GM12878 (cell line): ENCODE measurements around the gene STAG1. TPM values are rescaled to one million over a fixed set of nuclear protein-coding genes. Genes with fewer than 3 reads are reported as not detected.

ENCODE experiments used
- ATAC-seq: fragments of 200-7000 bp; cut with Tn5 transposase; 3 replicates; pipeline ENCODE4 v1.9.1; 2020; ENCODE audit warnings: mild to moderate bottlenecking, moderate library complexity
- BruUV-seq: library from RNA; stranded (reverse); fragments of 400-500 nt; replicated peaks from 2 replicates; lab custom pipeline; 2021; lab: Mats Ljungman, UMichigan
- CTCF ChIA-PET: fragments of 300-600 bp; sonication (Branson Sonifier 250); formaldehyde crosslinking; extraction: SDS; loops from one replicate; lab custom pipeline; 2021; ENCODE audit warnings: inconsistent platforms; lab: Yijun Ruan, JAX
- POLR2A ChIA-PET: fragments of 350-600 bp; formaldehyde crosslinking; extraction: SDS; loops from one replicate; lab custom pipeline; 2021; ENCODE audit warnings: inconsistent platforms; lab: Charles Lee
- RAD21 ChIA-PET: fragments of 300-600 bp; sonication (Branson Sonifier 250); formaldehyde crosslinking; loops from one replicate; lab custom pipeline; 2023; ENCODE audit warnings: antibody characterized with exemption; ENCODE audit not compliant: unreplicated experiment; lab: Charles Lee
- SMC1A ChIA-PET: fragments of 300-600 bp; sonication (Branson Sonifier 250); formaldehyde crosslinking; loops from one replicate; lab custom pipeline; 2023; ENCODE audit not compliant: unreplicated experiment, uncharacterized antibody; lab: Charles Lee
- DNase-seq: peaks from one replicate; pipeline ENCODE4 v3.0.0-alpha.2; 2011; ENCODE audit warnings: low read depth, low spot score
- FAIRE-seq: peaks from 3 replicates; lab custom pipeline; 2011; peaks lifted over from hg19 to GRCh38; lab: Jason Lieb, UNC
- H2AFZ ChIP-seq: 2 replicates; pipeline ENCODE4 v1.6.0; 2011; ENCODE audit warnings: low read depth, low read length, control low read depth; ENCODE audit not compliant: control insufficient read depth
- H3K27ac ChIP-seq: 2 replicates; pipeline ENCODE4 v1.5.1; 2011; ENCODE audit warnings: control low read depth; ENCODE audit not compliant: control insufficient read depth, insufficient read depth
- H3K27me3 ChIP-seq, 2 experiments: replicated peaks in 1 of 2; 2 replicates each; pipeline versions ENCODE4 v1.6.0 to v1.6.1; 2011; ENCODE audit warnings: low read length in 1 of 2; ENCODE audit not compliant: control insufficient read depth in 2 of 2, insufficient read depth in 2 of 2
- H3K36me3 ChIP-seq, 2 experiments: 2 replicates each; pipeline ENCODE4 v1.5.1; 2011; ENCODE audit warnings: low read length in 1 of 2; ENCODE audit not compliant: control insufficient read depth in 2 of 2, insufficient read depth in 2 of 2
- H3K4me1 ChIP-seq: 2 replicates; pipeline ENCODE4 v1.6.1; 2011; ENCODE audit warnings: mild to moderate bottlenecking, low read length, moderate library complexity, mixed read lengths; ENCODE audit not compliant: control insufficient read depth, insufficient read depth
- H3K4me2 ChIP-seq: 2 replicates; pipeline ENCODE4 v1.6.0; 2011; ENCODE audit warnings: control low read depth; ENCODE audit not compliant: control insufficient read depth, insufficient read depth
- H3K4me3 ChIP-seq: fragments of 200-600 bp; sonication (generic); 2 replicates; pipeline ENCODE4 v1.5.1; 2016
- H3K79me2 ChIP-seq: 2 replicates; pipeline ENCODE4 v1.6.0; 2011; ENCODE audit warnings: low read length; ENCODE audit not compliant: control insufficient read depth, insufficient read depth
- H3K9ac ChIP-seq: 2 replicates; pipeline ENCODE4 v1.8.0; 2011; ENCODE audit warnings: low read length, control low read depth, mixed read lengths; ENCODE audit not compliant: control insufficient read depth, insufficient read depth
- H3K9me3 ChIP-seq: replicated peaks from 3 replicates; pipeline ENCODE4 v1.5.1; 2011; ENCODE audit warnings: mild to moderate bottlenecking, low read length; ENCODE audit not compliant: control insufficient read depth, insufficient read depth
- H4K20me1 ChIP-seq: 2 replicates; pipeline ENCODE4 v1.6.0; 2011; ENCODE audit not compliant: control insufficient read depth, insufficient read depth
- BHLHE40 ChIP-seq, 2 experiments: fragments of 450-650 bp in 1 of 2; IDR thresholded peaks; 2 replicates each; pipeline ENCODE4 v1.6.1; 2011 to 2017; ENCODE audit warnings: low read depth in 2 of 2, borderline replicate concordance in 1 of 2, improper control_type of control experiment in 1 of 2, low read length in 1 of 2, mild to moderate bottlenecking in 1 of 2
- BMI1 ChIP-seq: fragments of 450-650 bp; IDR thresholded peaks from 2 replicates; pipeline ENCODE4 v1.6.1; 2016; ENCODE audit warnings: mild to moderate bottlenecking, moderate library complexity, borderline replicate concordance
- CBFB ChIP-seq: IDR thresholded peaks from 2 replicates; pipeline ENCODE4 v1.6.1; 2016; ENCODE audit warnings: antibody characterized with exemption, low read depth
- CHD1 ChIP-seq: IDR thresholded peaks from 2 replicates; pipeline ENCODE4 v1.6.1; 2012; ENCODE audit warnings: low read depth, low read length, improper control_type of control experiment
- CTCF ChIP-seq, 3 experiments: IDR thresholded peaks in 2 of 3; conservative IDR thresholded peaks in 1 of 3; 2 replicates each; pipeline ENCODE4 v1.5.1; 2011; ENCODE audit warnings: low read depth in 3 of 3, low read length in 3 of 3, mild to moderate bottlenecking in 3 of 3, control low read depth in 2 of 3, moderate library complexity in 2 of 3, inconsistent platforms in 1 of 3, mixed read lengths in 1 of 3; ENCODE audit not compliant: control insufficient read depth in 2 of 3, insufficient read depth in 1 of 3; ENCODE audit errors: extremely low read depth in 1 of 3
- CUX1 ChIP-seq: IDR thresholded peaks from 2 replicates; pipeline ENCODE4 v1.6.1; 2012; ENCODE audit warnings: improper control_type of control experiment, low read depth, low read length; ENCODE audit not compliant: insufficient replicate concordance
- E2F8 ChIP-seq: fragments of 450-650 bp; IDR thresholded peaks from 2 replicates; pipeline ENCODE4 v1.6.1; 2018; ENCODE audit warnings: mild to moderate bottlenecking, low read depth, moderate library complexity; ENCODE audit not compliant: partially characterized antibody
- GATAD2B ChIP-seq: fragments of 450-650 bp; conservative IDR thresholded peaks from 2 replicates; pipeline ENCODE4 v1.6.1; 2017; ENCODE audit warnings: low read depth, mild to moderate bottlenecking, moderate library complexity
- HDAC2 ChIP-seq: fragments of 200-600 bp; sonication (generic); IDR thresholded peaks from 2 replicates; pipeline ENCODE4 v1.6.1; 2017
- JUND ChIP-seq: IDR thresholded peaks from 2 replicates; pipeline ENCODE4 v1.6.1; 2012; ENCODE audit warnings: low read depth, mild to moderate bottlenecking, low read length, improper control_type of control experiment, moderate library complexity
- MTA2 ChIP-seq: fragments of 450-650 bp; IDR thresholded peaks from 2 replicates; pipeline ENCODE4 v1.6.1; 2016; ENCODE audit warnings: low read depth, mild to moderate bottlenecking, moderate library complexity
- NFIC ChIP-seq: IDR thresholded peaks from 2 replicates; pipeline ENCODE4 v1.6.1; 2012; ENCODE audit warnings: low read depth, mild to moderate bottlenecking, inconsistent platforms, low read length, moderate library complexity
- SMARCA5 ChIP-seq: fragments of 450-650 bp; IDR thresholded peaks from 2 replicates; pipeline ENCODE4 v1.6.1; 2017; ENCODE audit warnings: mild to moderate bottlenecking
- USF2 ChIP-seq: IDR thresholded peaks from 2 replicates; pipeline ENCODE4 v1.6.1; 2011; ENCODE audit warnings: low read depth, low read length, improper control_type of control experiment, borderline replicate concordance
- WGBS: methylation state at CpG from one replicate; pipeline ENCODE4 v1.1.6; 2016; ENCODE audit warnings: low lambda C conversion rate; ENCODE audit not compliant: insufficient replicate concordance, insufficient coverage; ENCODE audit errors: missing lambda C conversion rate; 5-methylcytosine and 5-hydroxymethylcytosine counted together
- in situ Hi-C: fragments of 300-500 bp; cut with MboI; formaldehyde crosslinking; loops from 9 replicates; pipeline ENCODE4 v1.14.3; 2018; ENCODE audit warnings: mixed read lengths
- intact Hi-C: fragments of 100-400 bp; cut with micrococcal nuclease; formaldehyde crosslinking; loops from one replicate; pipeline ENCODE4 v1.14.2; 2022; ENCODE audit not compliant: unreplicated experiment
- polyA plus RNA-seq, 11 experiments: library from polyadenylated mRNA; depleted of rRNA in 4 of 11; unstranded in 6 of 11; stranded (reverse) in 5 of 11; fragments of >200 nt; fragmentation: Nextera tagmentation in 4 of 11; fragmentation: Illumina TruSeq in 1 of 11; extraction: Ambion mirVana in 4 of 11; extraction: Trizol in 1 of 11; gene quantifications; 1 replicate in 1 of 11; 2 replicates in 10 of 11; pipeline versions ENCODE4 v1.2.1 to v1.2.3, GENCODE V29; 2011 to 2016; ENCODE audit warnings: inconsistent platforms in 2 of 11, missing spikeins in 2 of 11, low read depth in 1 of 11
- total RNA-seq, 4 experiments: library from RNA; depleted of rRNA in 3 of 4; stranded (reverse); fragments of >200 nt in 3 of 4; fragmentation: Illumina TruSeq in 1 of 4; extraction: Trizol in 1 of 4; gene quantifications; 2 replicates each; pipeline versions ENCODE4 v1.2.1 to v1.2.3, GENCODE V29; 2013 to 2021

The STAG1 gene
- total and polyA plus RNA-seq, 10 of the 15 experiments (the other 5 are each of a cell fraction or from before 2014, with no cell fraction given): 4.4 to 30.1 (median 20.2) TPM

- intact Hi-C loops: no loop called here
- 98% methylated on average over 3 of the region's 3 CpGs for WGBS
- H3K9ac ChIP-seq: no peak overlapping the region
- no peaks in the 10 kb centered on the region for H3K4me1 ChIP-seq
- H3K9me3 ChIP-seq: no peaks in the 10 kb centered on the region
- no peak overlapping the region for H3K4me2 ChIP-seq
- H3K4me3 ChIP-seq: no peak overlapping the region
- no peak overlapping the region for H3K27ac ChIP-seq
- H3K27me3 ChIP-seq: no peaks in the 10 kb centered on the region
- DNase-seq (no peak), FAIRE-seq (no peak), ATAC-seq (no peak)
- CTCF ChIA-PET: no interaction called here
- in situ Hi-C loops: no loop called here
- no peaks in the 10 kb centered on the region for H3K79me2 ChIP-seq
- H3K36me3 ChIP-seq: no peaks in the 10 kb centered on the region; a peak in 1 of 4 replicates
- no peak overlapping the region for H2AFZ ChIP-seq
- H4K20me1 ChIP-seq: no peaks in the 10 kb centered on the region
- RAD21 ChIA-PET: no interaction called here
- POLR2A ChIA-PET: no interaction called here
- SMC1A ChIA-PET: no interaction called here
- no TSS peak for BruUV-seq
- no peak for TF ChIP-seq NFIC
- TF ChIP-seq SMARCA5: no peak
- TF ChIP-seq MTA2: no peak
- no peak for TF ChIP-seq E2F8
- TF ChIP-seq CHD1: no peak
- TF ChIP-seq CUX1: no peak
- TF ChIP-seq HDAC2: no peak
- TF ChIP-seq USF2: no peak
- TF ChIP-seq BMI1: no peak
- no peak for TF ChIP-seq CTCF (IDR thresholded peaks at IDR 0.05 in 2 of 3, conservative IDR thresholded peaks at IDR 0.05 in 1 of 3; ENCODE audit: control insufficient read depth in 2 of 3, extremely low read depth in 1 of 3, insufficient read depth in 1 of 3, low read depth in 3 of 3, low read length in 3 of 3)
- no peak for TF ChIP-seq GATAD2B
- no peak for TF ChIP-seq JUND
- no peak for TF ChIP-seq BHLHE40 (IDR thresholded peaks at IDR 0.05; ENCODE audit: borderline replicate concordance in 1 of 2, low read depth in 2 of 2, low read length in 1 of 2)
- no peak for TF ChIP-seq CBFB
Observed at GRCh38 chr3:136516656-136517055, 235.5 kb downstream of the STAG1 start.
